HG03175 (cell line): Measurements from ENCODE around the gene GSK3A.

Source experiments
- ATAC-seq: cut with Tn5 transposase; IDR thresholded peaks from one replicate; pipeline ENCODE4 v1.9.1; 2021; ENCODE audit warnings: mild to moderate bottlenecking, moderate library complexity; ENCODE audit not compliant: unreplicated experiment

The GSK3A gene

DNA sequence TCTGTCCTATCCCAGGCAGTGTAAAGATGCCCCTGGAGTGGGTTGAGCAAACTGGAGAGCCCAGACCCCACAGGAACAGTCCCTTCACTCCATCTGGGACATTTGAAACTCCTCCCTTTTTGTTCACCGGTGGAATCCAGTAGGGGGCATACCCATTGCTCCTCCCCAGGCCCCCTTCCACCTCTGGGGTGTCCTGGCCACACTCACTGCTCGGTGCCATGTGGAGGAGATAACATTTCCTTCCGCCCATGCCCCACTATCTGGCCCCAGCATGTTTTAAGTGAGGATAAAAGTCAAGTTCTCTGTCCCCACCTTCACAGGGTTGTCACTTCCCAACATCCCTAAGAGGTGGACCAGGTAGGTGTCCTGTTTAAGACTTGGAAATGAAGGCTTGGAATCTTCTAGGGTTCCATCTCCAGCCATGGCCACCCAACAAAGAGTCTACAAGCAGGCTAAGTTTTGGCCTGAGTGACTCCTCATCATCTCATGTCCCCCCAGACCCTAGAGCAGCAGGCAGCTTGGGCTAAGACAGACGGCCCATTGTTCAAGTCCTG, 13.0 kb downstream of the GSK3A start:
- ATAC-seq = no peak

DNA sequence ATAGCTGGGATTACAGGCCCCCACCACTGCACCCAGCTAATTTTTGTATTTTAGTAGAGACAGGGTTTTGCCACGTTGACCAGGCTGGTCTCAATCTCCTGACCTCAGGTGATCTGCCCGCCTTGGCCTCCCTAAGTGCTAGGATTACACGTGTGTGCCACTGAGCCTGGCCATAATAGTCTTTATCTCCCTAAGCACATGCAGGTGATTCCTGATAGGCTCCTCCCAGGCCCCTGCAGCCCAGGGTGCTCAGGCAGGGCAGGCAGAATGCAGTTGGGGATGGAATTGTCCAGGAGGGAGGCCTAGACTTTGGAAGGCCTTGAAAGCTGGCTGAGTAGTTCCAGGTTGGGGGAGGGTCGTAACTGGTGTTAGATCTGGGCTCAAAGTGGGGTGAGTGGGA, 13.8 kb downstream of the GSK3A start:
- no peak for ATAC-seq

DNA sequence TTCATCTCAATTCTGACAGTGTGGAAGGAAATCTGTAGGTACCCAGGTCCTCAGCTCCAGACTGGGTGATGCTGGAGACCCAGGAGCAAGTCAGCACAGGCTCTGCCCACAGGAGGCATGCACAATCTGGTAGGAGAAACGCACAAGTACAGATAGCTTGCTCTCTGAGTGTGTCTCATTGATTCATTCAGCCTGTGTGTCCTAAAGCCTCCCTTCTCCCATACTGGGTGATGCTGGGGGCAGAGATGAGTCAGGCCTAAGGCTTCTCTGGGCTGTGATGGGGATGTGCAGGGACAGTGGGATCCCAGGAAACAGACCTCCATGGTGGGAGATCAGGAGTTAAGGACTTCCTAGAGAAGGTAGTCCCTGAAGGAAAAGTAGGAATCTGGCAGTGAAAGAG, 15.5 kb downstream of the GSK3A start:
- no peak for ATAC-seq

DNA sequence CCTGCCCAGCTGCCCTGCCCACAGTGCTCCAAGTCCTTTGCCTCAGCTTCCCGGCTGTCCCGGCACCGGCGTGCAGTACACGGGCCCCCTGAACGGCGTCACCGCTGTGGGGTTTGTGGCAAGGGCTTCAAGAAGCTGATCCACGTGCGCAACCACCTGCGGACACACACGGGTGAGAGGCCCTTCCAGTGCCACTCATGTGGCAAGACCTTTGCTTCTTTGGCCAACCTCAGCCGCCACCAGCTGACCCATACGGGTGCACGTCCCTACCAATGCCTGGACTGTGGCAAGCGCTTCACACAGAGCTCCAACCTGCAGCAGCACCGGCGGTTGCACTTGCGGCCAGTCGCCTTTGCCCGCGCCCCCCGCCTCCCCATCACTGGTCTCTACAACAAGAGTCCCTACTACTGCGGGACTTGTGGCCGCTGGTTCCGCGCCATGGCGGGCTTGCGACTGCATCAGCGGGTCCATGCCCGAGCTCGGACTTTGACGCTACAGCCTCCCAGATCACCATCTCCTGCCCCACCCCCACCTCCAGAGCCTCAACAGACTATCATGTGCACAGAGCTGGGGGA, 16.6 kb downstream of the GSK3A start:
- ATAC-seq = no peak

DNA sequence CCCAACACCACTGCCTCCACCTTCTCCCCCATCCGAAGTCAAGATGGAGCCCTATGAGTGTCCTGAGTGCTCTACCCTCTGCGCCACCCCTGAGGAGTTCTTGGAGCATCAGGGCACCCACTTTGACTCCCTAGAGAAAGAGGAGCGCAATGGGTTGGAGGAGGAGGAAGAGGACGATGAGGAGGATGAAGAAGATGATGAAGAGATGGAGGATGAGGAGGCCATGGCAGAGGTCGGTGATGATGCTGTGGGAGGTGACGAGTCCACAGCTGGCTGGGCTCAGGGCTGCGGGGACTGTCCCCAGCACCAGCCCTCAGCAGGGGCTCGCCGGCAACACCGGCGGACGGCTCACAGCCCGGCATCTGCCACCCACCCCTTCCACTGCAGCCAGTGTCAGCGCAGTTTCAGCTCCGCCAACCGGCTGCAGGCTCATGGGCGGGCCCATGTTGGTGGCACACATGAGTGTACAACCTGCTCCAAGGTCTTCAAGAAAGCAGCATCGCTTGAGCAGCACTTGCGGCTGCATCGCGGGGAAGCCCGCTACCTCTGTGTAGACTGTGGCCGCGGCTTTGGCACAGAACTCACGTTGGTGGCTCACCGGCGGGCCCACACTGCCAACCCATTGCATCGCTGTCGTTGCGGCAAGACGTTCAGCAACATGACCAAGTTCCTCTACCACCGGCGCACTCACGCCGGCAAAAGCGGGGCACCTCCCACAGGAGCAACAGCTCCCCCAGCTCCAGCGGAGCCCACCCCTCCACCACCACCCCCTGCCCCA, 17.3 kb downstream of the GSK3A start:
- no peak for ATAC-seq

DNA sequence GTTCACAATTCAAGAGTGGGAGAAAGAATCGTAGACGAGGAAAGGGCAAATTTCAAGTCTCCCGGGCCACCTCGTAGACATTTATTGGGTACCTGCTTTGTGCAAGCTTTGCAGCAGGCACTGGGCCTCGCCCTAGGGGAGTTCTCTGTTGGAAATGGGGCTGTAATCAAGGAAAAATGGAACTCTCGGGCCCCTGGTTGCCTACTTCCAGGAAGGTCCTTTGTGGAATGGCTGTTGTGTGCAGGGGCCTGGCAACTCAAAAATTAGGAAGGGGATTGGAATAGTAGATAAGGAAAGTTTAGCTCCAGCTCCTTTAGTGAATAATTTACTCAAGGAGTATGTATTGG, 21.7 kb downstream of the GSK3A start:
- ATAC-seq = no peak

DNA sequence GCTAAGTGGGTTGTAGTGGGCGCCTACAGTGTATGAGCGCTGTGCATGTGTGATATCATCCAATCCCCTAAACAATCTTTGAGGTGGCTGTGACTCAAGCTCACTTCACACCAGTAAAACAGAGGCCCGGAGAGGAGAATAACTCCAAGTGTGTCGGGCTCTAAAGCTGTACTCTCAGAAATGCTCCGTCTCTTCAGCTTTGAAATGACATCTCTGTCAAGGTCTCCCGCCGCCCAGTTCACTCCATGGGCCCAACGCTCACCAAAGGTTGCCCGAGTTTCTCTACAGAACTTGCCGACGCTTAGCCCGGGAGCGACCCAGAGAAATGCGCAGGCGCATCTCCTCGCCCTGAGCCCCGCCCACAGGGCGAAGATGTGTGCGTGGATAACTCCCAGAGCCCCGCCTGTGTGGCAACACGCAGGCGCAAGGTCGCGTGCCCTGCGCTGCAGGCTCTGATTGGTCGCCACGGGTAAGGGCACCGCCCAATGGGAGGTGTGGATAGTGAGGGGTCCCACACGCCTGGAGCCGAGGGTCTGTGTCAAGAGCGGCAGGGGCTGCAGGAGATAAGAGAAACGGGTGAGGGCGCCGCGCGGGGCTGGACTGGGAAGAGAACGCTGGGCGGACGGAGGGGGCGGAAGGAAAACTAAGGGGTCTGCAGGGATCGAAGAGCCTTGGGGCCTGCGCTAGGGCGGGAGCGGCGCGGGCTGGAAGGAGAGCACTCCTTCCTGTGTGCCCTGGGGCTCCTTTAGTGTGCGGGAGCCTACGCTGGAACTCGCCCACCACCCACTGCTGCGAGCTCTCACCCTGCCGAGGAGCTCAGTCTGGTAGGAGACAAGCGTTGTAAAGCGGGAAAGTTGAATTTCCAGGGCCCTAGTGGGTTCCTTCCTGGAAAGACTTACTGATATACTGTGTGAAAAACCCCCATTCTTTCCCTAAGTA, 22.3 kb downstream of the GSK3A start, which contains the start of gene ZNF526:
Gene ZNF526, plus strand, starts transcription at position 501 of the 939 bp plus-strand sequence. CDS start 4,092 bp downstream, outside the sequence.
- peak; percentile 79 for ATAC-seq

DNA sequence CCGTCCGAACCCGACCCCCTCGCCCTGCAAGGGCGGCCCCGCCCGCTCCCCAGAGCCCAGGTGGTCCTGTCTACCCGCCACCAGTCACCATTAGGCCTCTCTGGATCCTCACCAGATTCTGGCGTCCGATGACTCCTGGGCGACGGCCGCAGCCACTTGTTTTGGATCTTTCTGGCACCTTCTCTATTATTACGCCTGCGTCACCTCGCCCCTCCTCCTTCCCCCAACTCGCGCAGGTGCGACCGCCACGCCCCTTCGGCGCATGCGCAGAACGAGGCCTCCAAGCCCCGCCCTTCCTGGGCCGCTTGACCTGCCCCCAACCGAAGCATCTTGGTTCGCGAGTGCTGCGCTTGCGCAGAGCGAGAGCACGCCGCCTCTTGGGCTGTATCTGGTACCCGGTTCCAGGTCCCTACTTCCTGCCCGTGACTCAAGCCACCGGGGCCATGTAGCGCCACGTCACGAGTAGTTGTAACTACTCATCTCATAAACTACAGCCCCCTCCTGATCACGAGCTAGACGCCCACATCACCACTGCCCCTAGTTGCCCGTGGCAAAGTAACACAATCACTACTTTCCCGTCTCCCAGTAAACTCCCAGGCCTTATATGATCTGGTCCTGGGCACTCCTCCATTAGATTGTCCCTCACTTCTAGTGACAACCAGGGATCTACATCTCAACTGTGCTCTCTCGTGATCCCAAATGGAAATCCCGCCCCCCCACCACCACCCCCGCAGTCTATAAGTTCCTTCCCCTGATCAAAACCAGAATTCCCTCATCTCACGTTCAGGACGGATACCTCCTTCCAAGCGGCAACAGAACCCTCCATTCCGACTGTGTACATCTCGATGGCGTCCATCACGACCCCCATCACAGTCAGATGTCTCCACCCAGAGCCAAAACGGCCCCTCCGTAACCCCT, 24.6 kb downstream of the GSK3A start, which contains the start of gene DEDD2:
Gene DEDD2, minus strand, starts transcription at position 158 of the 918 bp plus-strand sequence. CDS start 670 bp downstream, outside the sequence.
- peak; percentile 71 for ATAC-seq

DNA sequence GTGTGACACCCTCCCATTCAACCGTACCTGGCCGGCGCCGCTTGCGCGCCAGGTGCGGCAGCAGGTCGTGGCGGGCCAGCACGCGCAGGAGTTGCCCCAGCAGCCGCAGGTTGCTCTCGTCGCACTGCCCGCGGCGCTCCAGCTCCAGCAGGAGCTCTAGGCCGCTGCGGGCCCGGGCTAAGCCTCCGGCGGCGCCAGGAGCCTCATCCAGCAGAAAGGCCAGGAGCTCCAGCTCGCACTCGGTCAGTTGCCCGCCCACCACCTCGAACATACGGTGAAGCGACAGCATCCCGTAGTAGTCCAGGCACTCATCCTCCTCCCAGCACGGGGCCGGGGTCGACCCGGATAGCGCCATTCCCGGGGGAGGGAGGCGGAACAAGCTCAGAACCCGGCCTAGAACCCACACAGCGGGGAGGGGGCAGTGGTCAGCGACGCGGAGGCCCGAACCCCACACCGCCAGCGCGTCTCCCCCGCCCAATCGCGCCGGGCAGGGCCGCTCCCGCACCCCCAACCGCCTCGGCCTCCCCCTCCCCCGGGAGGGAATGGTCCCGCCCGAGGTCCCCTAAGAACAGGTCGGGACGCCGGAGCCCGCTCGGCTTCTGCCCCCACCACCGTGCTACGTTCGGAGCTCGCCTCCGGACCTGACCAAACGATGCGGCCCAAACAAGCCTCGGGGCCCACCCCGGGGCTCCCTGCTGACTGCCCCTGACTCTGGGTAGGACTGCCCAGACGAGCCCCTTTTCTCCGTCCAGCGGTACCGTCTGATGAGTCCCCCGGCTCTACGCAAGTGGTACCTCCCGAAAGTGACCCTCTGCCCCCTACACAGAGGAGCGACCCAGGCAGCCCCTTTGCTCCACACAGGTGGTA, 25.5 kb downstream of the GSK3A start:
- no peak for ATAC-seq

DNA sequence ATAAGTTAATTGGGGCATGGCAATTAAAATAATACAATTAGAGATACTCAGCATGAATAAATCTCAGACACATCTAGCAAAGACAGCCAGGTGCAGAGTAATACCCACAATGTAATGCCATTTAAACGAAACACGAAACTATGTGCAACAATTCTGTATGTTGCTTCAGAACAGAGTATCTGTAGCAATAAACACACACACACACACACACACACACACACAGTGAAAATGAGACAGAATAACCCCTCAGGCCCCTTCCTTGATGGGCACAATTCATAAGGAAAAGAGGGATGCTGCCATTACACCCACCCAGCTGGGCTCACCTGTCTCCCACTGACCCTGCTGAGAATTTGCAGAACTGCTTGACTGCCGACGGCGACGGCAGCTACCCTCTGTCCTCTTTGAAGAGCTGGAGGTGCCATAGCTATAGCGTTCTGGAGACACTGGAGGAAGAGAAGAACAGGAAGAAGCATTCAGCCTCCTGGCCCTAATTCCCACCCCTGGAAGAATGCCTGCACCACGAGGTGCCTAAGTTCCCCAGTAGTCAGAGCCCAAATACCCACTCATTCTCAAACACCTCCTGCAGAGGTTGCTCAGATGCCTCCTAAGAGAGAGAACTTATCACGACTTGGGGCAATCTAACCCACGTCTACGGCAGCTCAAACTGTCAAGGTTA, 27.5 kb downstream of the GSK3A start:
- no peak for ATAC-seq

DNA sequence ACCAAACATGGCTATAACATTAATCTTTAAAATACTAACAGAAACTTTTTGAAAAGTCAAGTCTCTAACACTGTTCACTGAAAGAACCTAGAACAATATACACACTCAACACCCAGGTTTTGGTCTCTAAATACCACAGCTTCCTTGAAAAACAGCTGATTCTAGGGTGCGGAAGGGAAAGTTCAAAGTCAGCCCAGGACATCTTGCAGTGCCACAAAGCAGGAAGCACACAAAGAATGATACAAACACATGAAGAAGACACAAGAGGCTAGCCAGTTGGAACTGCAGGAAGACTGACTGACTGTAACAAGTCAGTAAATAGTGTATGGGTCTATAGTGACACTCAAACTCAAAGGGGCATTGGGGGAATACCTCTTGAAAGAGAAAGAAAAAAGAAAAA, 29.5 kb downstream of the GSK3A start:
- no peak for ATAC-seq

DNA sequence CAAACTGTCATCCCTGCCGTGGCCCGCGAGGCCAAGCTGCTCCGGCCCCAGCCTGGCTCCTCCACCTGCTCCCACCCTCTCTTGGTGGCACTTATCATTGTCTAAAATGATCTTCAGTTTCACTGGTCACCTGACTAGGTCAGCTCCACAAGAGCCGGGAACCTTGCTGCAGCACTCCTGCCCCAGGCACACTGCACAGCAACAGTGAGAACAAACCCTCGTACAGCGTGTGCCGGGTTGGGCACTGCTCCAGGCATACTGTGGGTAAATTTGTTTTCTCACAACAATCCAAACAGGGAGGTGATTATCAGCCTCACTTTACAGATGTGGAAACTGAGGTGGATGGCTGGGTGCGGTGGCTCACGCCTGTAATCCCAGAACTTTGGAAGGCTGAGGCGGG, 33.8 kb downstream of the GSK3A start:
- ATAC-seq = no peak

DNA sequence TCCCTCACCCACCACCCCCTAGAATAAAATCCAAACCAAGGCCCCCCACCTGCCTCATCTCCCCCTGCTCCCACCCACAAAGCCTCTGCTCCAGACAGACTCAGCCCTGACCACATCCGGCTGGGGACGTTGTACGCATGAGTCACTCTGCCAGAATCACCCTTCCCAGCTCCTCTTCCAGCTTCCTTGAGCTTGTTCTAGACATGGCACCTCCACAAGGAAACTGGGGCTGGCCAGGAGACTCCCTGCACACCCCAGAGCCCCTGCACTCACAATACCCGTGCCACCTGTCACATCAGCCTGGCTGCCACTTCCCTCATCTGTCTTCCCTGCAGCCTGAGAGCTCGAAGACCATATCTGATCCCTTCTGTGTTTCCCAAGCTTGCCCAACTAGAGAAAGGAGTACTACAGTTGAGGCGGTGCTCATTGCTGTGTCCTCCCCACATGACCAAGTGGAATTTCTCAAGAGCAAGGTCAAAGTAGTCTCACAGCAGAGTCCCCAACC, 34.6 kb downstream of the GSK3A start:
- ATAC-seq = no peak

DNA sequence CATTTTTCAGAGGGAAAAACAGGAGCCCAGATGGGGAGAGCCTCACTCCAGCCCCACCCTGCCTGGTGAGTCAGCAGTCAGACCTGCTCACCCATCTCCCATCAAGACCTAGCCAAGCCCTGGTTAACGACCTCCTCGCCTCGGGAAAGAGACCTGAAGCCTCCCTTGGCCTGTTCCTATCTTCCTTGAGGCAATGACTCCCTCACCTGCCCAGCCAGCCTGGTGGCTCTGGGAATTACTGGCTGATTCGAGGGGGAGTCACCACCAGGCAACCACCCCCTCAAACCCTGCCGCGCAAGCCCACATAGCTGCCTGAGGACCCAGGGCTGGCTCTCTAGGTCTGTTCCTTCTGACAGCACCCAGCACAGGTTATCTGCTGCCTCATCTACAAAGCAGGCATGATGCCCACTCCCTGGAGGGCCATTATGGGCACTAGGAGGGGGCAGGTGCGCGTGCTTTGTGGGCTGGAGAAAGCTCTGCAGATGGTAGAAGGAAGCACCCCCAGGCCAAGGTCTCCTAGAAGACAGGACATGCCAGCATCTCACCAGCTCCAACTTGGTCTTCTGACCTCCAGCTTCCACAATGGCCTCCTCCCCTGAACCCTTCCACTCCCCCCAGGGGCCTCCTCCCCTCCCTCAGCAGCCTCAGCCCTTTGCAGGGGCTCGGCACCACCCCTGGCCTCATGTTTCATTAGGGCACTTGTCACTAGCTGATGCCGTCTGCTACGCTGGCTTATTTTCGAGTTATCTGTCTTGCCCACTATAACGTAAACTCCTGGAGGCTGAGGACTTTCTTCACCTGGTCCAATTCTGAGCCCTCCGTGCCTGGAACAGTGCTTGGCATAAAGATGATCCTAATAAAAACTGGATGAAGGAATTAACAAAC, 35.3 kb downstream of the GSK3A start:
- ATAC-seq = no peak

DNA sequence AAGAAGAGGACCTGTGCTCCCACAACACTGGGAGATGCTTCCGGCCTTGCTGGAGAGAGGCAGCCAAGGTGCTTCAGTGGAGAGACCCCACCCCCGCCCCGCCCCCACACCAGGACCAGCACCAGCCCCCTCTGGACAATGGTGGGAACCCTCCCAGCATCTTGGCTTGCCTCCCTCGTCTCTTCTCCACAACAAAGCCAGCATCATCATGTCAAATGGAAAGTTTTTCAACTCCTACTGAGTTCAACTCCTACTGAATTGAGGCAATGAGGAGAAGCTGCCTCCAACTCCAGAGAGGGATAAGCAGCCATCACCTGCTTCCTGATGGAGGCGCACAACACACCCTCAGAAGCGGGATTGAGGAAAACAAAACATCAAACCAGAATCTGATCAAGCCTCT, 37.7 kb downstream of the GSK3A start:
- ATAC-seq = no peak

DNA sequence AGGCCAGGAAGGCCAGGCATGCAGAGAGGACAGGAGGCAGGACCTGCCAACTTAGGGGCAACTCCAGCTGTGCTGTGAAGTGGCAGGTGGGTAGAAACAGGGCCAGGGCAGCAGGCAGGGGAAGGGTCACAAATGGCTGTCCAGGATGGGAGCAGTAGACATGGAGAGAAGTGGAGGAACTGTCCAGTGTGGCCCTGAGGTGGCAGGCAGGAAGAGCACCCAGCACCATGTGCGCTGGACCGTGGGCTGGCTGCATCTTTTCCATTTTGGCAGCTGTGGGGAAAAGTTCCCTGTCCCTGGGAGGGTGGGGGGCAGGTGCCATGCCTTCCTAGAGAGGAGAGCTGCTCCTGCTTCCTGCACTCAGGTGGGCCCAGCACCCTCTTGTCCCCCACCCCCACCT, 38.7 kb downstream of the GSK3A start:
- no peak for ATAC-seq

DNA sequence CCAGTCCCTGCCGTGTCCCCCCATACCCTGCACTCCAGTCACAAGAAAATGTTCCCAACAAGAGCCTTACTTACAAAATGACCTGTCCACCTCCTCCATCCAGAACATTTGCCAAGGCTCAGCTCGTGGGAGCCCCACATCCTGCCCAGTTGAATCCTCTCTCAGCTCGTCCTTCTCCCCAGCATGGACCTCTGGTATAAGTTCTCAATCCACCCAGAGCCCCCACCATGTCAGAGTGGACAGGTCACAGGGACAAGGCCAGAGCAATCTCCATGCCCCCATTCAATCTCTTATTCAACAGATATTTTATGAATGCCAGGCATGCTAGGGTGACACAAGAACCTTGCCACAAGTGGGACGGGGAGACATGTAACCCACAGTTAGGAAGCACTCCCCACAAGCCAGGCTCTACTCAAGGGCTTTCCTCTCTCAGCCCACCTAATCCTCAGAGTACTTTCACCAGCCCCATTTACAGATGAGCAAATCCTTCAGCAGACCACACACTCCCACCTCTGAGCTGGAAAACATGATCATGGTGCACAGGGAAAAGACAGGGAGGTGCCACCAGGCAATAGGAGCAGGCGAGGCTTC, 40.0 kb downstream of the GSK3A start:
- no peak for ATAC-seq
